Epithelial cell of esophagus (primary cell): Measurements from ENCODE around the gene VIPR2.
"Not testable (repeated sequence)": the region's sequence is repeated elsewhere in the genome, so short reads cannot be mapped to it uniquely, and the experiment has no call there.

Source experiments
- DNase-seq: peaks from one replicate; pipeline ENCODE4 v3.0.0; 2010; ENCODE audit warnings: low read depth
- H3K4me3 ChIP-seq: 2 replicates; pipeline ENCODE4 v1.5.1; 2011; ENCODE audit warnings: mild to moderate bottlenecking, low read length, control low read depth
- TF ChIP-seq, protein P1 (sequence below): IDR thresholded peaks from 2 replicates; pipeline ENCODE4 v1.5.1; 2011; ENCODE audit warnings: low read depth, mild to moderate bottlenecking, low read length, control low read depth, inconsistent platforms; ENCODE audit not compliant: insufficient read depth; ENCODE audit errors: missing control alignments

The VIPR2 gene

DNA sequence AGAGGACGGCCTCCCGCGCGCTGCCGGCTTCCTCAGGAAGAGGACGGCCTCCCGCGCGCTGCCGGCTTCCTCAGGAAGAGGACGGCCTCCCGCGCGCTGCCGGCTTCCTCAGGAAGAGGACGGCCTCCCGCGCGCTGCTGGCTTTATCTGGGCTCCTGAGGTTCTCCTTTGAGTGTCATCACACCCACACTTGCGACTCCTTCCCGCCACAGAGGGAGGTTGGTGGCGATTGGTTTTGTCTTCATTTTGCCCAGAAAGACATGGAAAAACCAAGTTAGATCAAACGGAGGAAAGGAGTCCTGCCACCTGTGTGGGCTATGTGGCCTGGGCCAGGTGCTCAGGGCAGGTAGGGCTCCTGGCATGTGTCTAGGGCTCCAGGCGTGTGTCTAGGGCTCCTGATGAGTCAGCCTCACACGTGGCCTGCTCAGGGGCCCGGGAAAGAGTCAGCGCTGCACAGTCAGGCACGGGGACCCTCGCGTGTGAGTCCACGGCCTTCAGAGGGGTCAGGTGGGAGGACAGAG, 138.0 kb downstream of the VIPR2 start:
- TF ChIP-seq, protein P1, sequence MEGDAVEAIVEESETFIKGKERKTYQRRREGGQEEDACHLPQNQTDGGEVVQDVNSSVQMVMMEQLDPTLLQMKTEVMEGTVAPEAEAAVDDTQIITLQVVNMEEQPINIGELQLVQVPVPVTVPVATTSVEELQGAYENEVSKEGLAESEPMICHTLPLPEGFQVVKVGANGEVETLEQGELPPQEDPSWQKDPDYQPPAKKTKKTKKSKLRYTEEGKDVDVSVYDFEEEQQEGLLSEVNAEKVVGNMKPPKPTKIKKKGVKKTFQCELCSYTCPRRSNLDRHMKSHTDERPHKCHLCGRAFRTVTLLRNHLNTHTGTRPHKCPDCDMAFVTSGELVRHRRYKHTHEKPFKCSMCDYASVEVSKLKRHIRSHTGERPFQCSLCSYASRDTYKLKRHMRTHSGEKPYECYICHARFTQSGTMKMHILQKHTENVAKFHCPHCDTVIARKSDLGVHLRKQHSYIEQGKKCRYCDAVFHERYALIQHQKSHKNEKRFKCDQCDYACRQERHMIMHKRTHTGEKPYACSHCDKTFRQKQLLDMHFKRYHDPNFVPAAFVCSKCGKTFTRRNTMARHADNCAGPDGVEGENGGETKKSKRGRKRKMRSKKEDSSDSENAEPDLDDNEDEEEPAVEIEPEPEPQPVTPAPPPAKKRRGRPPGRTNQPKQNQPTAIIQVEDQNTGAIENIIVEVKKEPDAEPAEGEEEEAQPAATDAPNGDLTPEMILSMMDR = no peak
- no peak for DNase-seq
- no peak overlapping the region for H3K4me3 ChIP-seq

- H3K4me3 ChIP-seq, DNase-seq: not testable (repeated sequence)
Observed at GRCh38 chr7:159006022-159006609, 138.6 kb downstream of the VIPR2 start.

DNA sequence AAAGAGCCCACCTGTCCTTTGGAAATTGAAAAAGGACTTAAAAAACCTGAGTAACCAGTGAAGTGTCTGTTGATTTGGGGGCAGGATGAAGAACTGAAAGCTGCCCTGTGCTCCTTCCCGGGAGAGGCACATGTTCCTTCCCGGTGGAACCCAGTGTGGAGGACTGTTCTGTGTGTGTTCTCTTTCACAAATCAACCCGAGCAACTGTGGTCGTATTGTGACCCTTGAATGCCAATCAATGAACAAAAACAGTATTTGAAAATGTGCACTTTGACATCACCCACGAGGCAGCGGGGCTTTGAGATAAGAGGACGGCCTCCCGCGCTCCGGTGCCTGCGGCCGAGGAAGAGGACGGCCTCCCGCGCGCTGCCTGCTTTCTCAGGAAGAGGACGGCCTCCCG, 139.0 kb downstream of the VIPR2 start:
- no peak overlapping the region for H3K4me3 ChIP-seq
- DNase-seq = no peak
- TF ChIP-seq, protein P1 = no peak

GRCh38 chr7:159004411-159004810, 140.3 kb downstream of the VIPR2 start:
- TF ChIP-seq, protein P1 = no peak
- no peak for DNase-seq

DNA sequence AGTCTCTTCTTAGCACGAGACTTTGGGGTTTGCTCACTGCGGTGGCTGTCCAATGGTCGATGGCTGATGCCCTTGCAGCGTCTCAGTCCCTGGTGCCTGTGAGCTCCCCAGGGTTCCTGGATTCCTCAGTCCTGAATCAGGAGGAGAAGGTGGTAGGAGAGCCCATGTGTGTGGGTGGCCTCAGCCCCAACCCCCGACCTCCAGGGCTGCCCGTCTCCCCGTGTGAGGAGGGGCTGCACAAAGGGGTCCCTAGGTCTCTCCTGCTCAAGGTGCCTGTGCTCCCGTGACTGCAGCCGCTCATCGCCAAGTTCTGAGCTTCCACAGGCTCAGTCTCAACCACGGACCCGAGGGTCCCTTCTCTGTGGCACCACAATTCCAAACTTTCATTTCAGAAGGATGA, 142.9 kb downstream of the VIPR2 start:
- no peak for DNase-seq
- TF ChIP-seq, protein P1 = no peak
- H3K4me3 ChIP-seq = no peak overlapping the region

More at GRCh38 chr7:159004411-159004810, 140.3 kb downstream of the VIPR2 start:
- H3K4me3 ChIP-seq = no peak overlapping the region

DNA sequence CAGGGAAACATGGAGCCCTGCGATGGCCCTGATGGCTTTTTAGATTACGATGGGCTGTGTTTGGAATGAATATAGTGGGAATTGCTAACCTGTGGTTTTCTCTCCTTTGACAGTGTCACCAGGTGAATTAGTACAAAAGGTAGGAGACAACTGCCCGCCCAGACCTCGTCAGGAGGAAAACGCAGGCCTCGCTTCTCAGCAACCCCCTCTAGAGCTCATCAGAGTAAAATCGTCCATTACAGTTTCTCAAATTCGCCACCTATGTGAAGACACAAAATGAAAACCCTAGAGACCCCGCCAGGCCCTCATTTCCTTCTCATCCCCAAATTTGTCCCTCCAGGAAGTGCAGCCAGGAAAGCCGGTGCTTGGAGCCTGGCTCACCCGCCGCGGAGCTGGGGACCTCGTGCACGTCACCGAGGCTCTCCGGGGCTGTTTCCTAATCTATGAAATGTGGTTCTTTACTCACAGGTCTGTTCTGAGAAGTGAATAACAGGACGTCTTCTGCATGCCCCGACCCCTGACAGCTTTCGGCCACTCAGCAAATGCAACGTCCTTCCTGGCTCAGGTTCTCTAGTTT, 143.7 kb downstream of the VIPR2 start:
- no peak overlapping the region for H3K4me3 ChIP-seq
- TF ChIP-seq, protein P1 = no peak
- DNase-seq = no peak

DNA sequence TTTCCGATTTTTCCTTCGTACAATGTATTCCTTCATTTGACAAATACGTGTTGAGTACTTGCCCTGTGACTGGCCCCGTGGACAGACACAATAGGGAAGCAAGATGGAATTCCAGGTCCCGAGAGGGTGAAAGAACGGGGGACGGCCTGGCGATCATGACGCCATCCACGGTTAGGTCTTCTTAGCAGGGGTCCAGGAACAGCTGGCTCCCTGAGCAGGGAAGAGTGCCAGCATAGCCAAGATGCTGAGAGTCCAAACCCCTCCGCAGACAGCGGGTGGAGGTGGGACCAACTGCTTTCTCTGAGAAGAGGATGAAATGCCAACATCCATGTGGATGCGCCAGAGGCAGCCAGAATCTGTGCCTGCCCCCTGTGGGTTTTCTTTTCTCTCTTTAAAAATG, 144.6 kb downstream of the VIPR2 start:
- no peak overlapping the region for H3K4me3 ChIP-seq
- TF ChIP-seq, protein P1 = no peak
- no peak for DNase-seq
